PFSK-1 (cell line): ENCODE results near the gene PDE4B.

ENCODE experiments used
- POLR2AphosphoS5 ChIP-seq: IDR thresholded peaks from 2 replicates; pipeline ENCODE4 v1.6.1; 2012; ENCODE audit warnings: low read depth, mild to moderate bottlenecking, control low read depth, low read length, moderate library complexity
- SIN3A ChIP-seq: IDR thresholded peaks from 2 replicates; pipeline ENCODE4 v1.6.1; 2012; ENCODE audit warnings: mild to moderate bottlenecking, low read length, moderate library complexity, borderline replicate concordance; ENCODE audit not compliant: insufficient read depth
- TAF1 ChIP-seq: IDR thresholded peaks from 2 replicates; pipeline ENCODE4 v1.6.1; 2012; ENCODE audit warnings: low read length, control low read depth, borderline replicate concordance; ENCODE audit not compliant: insufficient read depth
- TF ChIP-seq, protein P1 (sequence below), 2 experiments: IDR thresholded peaks; 2 replicates each; pipeline versions ENCODE4 v1.6.1 to v1.8.0; 2011 to 2012; ENCODE audit warnings: low read depth in 2 of 2, low read length in 2 of 2, control low read depth in 1 of 2, inconsistent platforms in 1 of 2, mild to moderate bottlenecking in 1 of 2, moderate library complexity in 1 of 2; ENCODE audit not compliant: insufficient read depth in 1 of 2

DNA sequence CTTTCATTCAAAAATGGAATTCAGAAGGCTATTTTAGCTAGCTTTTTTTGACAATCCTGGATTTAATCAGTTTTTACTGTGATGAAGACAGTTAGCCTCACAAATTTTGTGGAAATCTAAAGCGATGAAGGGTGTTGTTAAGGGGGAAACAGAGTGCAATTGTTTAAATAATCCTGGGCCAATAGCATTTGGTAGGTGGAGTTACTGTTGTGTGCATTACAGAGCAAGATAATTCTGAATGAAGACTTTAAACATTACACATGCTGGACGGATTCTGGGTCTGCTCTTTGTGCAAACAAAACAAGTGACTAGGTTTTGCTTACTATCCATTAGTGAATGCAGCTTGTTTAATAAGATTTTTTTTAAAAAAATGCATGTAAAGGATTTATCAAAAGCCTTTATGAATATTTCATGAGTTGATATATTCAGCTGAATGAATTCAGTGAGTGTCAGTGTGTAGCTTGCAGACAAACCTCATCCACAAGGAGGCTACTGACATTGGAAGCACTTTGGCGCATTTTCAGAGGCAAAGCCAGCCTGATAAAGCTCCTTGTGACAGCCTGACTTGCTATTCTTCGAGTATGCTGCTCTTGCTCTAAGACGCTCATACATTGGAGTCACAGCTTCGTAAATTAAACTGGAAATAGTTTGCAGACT, 199.6 kb downstream of the PDE4B start:
- TF ChIP-seq POLR2AphosphoS5: peak; percentile 91
- TF ChIP-seq, protein P1, sequence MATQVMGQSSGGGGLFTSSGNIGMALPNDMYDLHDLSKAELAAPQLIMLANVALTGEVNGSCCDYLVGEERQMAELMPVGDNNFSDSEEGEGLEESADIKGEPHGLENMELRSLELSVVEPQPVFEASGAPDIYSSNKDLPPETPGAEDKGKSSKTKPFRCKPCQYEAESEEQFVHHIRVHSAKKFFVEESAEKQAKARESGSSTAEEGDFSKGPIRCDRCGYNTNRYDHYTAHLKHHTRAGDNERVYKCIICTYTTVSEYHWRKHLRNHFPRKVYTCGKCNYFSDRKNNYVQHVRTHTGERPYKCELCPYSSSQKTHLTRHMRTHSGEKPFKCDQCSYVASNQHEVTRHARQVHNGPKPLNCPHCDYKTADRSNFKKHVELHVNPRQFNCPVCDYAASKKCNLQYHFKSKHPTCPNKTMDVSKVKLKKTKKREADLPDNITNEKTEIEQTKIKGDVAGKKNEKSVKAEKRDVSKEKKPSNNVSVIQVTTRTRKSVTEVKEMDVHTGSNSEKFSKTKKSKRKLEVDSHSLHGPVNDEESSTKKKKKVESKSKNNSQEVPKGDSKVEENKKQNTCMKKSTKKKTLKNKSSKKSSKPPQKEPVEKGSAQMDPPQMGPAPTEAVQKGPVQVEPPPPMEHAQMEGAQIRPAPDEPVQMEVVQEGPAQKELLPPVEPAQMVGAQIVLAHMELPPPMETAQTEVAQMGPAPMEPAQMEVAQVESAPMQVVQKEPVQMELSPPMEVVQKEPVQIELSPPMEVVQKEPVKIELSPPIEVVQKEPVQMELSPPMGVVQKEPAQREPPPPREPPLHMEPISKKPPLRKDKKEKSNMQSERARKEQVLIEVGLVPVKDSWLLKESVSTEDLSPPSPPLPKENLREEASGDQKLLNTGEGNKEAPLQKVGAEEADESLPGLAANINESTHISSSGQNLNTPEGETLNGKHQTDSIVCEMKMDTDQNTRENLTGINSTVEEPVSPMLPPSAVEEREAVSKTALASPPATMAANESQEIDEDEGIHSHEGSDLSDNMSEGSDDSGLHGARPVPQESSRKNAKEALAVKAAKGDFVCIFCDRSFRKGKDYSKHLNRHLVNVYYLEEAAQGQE (IDR thresholded peaks at IDR 0.05; ENCODE audit: insufficient read depth in 1 of 2, low read depth in 2 of 2, low read length in 2 of 2): no peak
- peak; percentile 80 for TF ChIP-seq TAF1
- peak; percentile 94; the same call in 1 of the 2 replicates for TF ChIP-seq SIN3A
